A549 (cell line): ENCODE data around the gene OR4E2. TPM values are rescaled to one million over a fixed set of nuclear protein-coding genes. Genes with fewer than 3 reads are reported as not detected.
"Not testable (repeated sequence)": the region's sequence is repeated elsewhere in the genome, so short reads cannot be mapped to it uniquely, and the experiment has no call there.

Source experiments
- ATAC-seq, 2 experiments: fragments of 200-7000 bp in 1 of 2; fragments of >200 bp in 1 of 2; cut with Nextera tagmentation in 1 of 2; cut with Tn5 transposase in 1 of 2; 3 replicates each; pipeline versions ENCODE4 v1.8.0 to v1.9.1; 2018 to 2020; ENCODE audit warnings: mild to moderate bottlenecking in 1 of 2, moderate library complexity in 1 of 2
- CTCF ChIA-PET: fragments of 300-600 bp; sonication (Branson Sonifier 250); formaldehyde crosslinking; extraction: SDS; loops from one replicate; lab custom pipeline; 2021; ENCODE audit warnings: antibody characterized with exemption, inconsistent platforms; lab: Yijun Ruan, JAX
- POLR2A ChIA-PET: fragments of 350-600 bp; formaldehyde crosslinking; extraction: SDS; loops from one replicate; lab custom pipeline; 2021; ENCODE audit warnings: antibody characterized with exemption, inconsistent platforms; lab: Yijun Ruan, JAX
- DNase-seq, 2 experiments: peaks; one replicate each; pipeline versions ENCODE4 v3.0.0 to v3.0.0-alpha.2; 2011 to 2016; ENCODE audit warnings: low read depth in 1 of 2, low spot score in 1 of 2
- FAIRE-seq: peaks from 2 replicates; lab custom pipeline; 2011; peaks lifted over from hg19 to GRCh38; lab: Jason Lieb, UNC
- H3K27ac ChIP-seq, 2 experiments: fragments of >200 bp; sonication (Bioruptor Twin); formaldehyde crosslinking; 3 replicates each; pipeline ENCODE4 v1.5.1; 2016 to 2017
- H3K4me1 ChIP-seq: fragments of >200 bp; sonication (Bioruptor Twin); formaldehyde crosslinking; 3 replicates; pipeline ENCODE4 v1.6.1; 2016
- H3K4me2 ChIP-seq: fragments of >200 bp; sonication (Bioruptor Twin); formaldehyde crosslinking; 3 replicates; pipeline ENCODE4 v1.6.1; 2016
- H3K4me3 ChIP-seq: fragments of >200 bp; sonication (Bioruptor Twin); formaldehyde crosslinking; 3 replicates; pipeline ENCODE4 v1.5.1; 2016
- H3K9me3 ChIP-seq: fragments of >200 bp; sonication (Bioruptor Twin); formaldehyde crosslinking; 3 replicates; pipeline ENCODE4 v1.6.1; 2016
- CEBPB ChIP-seq, 2 experiments: fragments of >200 bp in 1 of 2; sonication (Bioruptor Twin) in 1 of 2; formaldehyde crosslinking in 1 of 2; IDR thresholded peaks; 2 replicates each; pipeline ENCODE4 v1.6.1; 2012 to 2016
- CHD2 ChIP-seq: fragments of 150-350 bp; IDR thresholded peaks from 2 replicates; pipeline ENCODE4 v1.6.1; 2014; ENCODE audit warnings: low read length; ENCODE audit not compliant: partially characterized antibody
- CHD4 ChIP-seq: fragments of 200-600 bp; sonication (generic); IDR thresholded peaks from 2 replicates; pipeline ENCODE4 v1.6.1; 2016; ENCODE audit warnings: antibody characterized with exemption, mild to moderate bottlenecking, borderline replicate concordance
- EHF ChIP-seq: fragments of 250-450 bp; sonication (Bioruptor Pico); IDR thresholded peaks from 2 replicates; pipeline ENCODE4 v1.5.0; 2020; ENCODE audit warnings: mild to moderate bottlenecking
- ELK1 ChIP-seq: fragments of 150-350 bp; IDR thresholded peaks from 2 replicates; pipeline ENCODE4 v1.6.1; 2014; ENCODE audit warnings: low read depth, mild to moderate bottlenecking, low read length
- ESRRA ChIP-seq: fragments of 150-350 bp; IDR thresholded peaks from 2 replicates; pipeline ENCODE4 v1.6.1; 2014; ENCODE audit warnings: mild to moderate bottlenecking, low read length, borderline replicate concordance
- FOSL2 ChIP-seq, 2 experiments: fragments of 450-650 bp in 1 of 2; fragments of >200 bp in 1 of 2; sonication (Bioruptor Twin) in 1 of 2; formaldehyde crosslinking; IDR thresholded peaks; 2 replicates each; pipeline versions ENCODE4 v1.5.0 to v1.6.1; 2016 to 2020; ENCODE audit warnings: mild to moderate bottlenecking in 1 of 2, moderate library complexity in 1 of 2
- GATA3 ChIP-seq: IDR thresholded peaks from 2 replicates; pipeline ENCODE4 v1.6.1; 2012; ENCODE audit warnings: borderline replicate concordance
- HDAC2 ChIP-seq: fragments of 200-600 bp; sonication (generic); IDR thresholded peaks from 2 replicates; pipeline ENCODE4 v1.6.1; 2016
- HEYL ChIP-seq: fragments of 250-450 bp; sonication (Bioruptor Pico); IDR thresholded peaks from 2 replicates; pipeline ENCODE4 v1.8.0; 2021; ENCODE audit warnings: mild to moderate bottlenecking, moderate library complexity
- HOXA7 ChIP-seq: fragments of 250-450 bp; sonication (Bioruptor Pico); IDR thresholded peaks from 2 replicates; pipeline ENCODE4 v1.5.0; 2020; ENCODE audit warnings: mild to moderate bottlenecking, moderate library complexity
- JUN ChIP-seq, 2 experiments: fragments of >200 bp; sonication (Bioruptor Twin); formaldehyde crosslinking; IDR thresholded peaks; 2 replicates in 1 of 2; 3 replicates in 1 of 2; pipeline ENCODE4 v1.6.1; 2016 to 2017
- JUNB ChIP-seq: fragments of >200 bp; sonication (Bioruptor Twin); formaldehyde crosslinking; IDR thresholded peaks from 2 replicates; pipeline ENCODE4 v1.6.1; 2016
- KDM1A ChIP-seq: fragments of 200-600 bp; sonication (generic); IDR thresholded peaks from 2 replicates; pipeline ENCODE4 v1.6.1; 2016; ENCODE audit warnings: low read depth, mild to moderate bottlenecking
- KDM5A ChIP-seq: fragments of 200-600 bp; sonication (generic); IDR thresholded peaks from 2 replicates; pipeline ENCODE4 v1.6.1; 2016; ENCODE audit warnings: antibody characterized with exemption, mild to moderate bottlenecking
- MAFK ChIP-seq: fragments of 450-650 bp; IDR thresholded peaks from 2 replicates; pipeline ENCODE4 v1.6.1; 2014; ENCODE audit not compliant: partially characterized antibody
- MAX ChIP-seq: IDR thresholded peaks from 2 replicates; pipeline ENCODE4 v1.6.1; 2012
- MAZ ChIP-seq: fragments of 150-350 bp; IDR thresholded peaks from 2 replicates; pipeline ENCODE4 v1.6.1; 2014; ENCODE audit warnings: antibody characterized with exemption, low read depth, low read length, borderline replicate concordance
- NR3C1 ChIP-seq: fragments of >200 bp; sonication (Bioruptor Twin); formaldehyde crosslinking; IDR thresholded peaks from 3 replicates; pipeline ENCODE4 v1.6.1; 2017
- POLR2A ChIP-seq: IDR thresholded peaks from 2 replicates; pipeline ENCODE4 v1.6.1; 2012; ENCODE audit warnings: mild to moderate bottlenecking, low read length
- POLR2AphosphoS2 ChIP-seq: conservative IDR thresholded peaks from 2 replicates; pipeline ENCODE4 v1.6.1; 2012; ENCODE audit warnings: low read length, improper control_type of control experiment, inconsistent platforms
- RAD21 ChIP-seq, 2 experiments: fragments of >200 bp in 1 of 2; sonication (Bioruptor Twin) in 1 of 2; formaldehyde crosslinking in 1 of 2; IDR thresholded peaks in 1 of 2; conservative IDR thresholded peaks in 1 of 2; 2 replicates in 1 of 2; 3 replicates in 1 of 2; pipeline ENCODE4 v1.6.1; 2012 to 2018; ENCODE audit warnings: inconsistent platforms in 1 of 2
- RCOR1 ChIP-seq: fragments of 150-350 bp; IDR thresholded peaks from 2 replicates; pipeline ENCODE4 v1.6.1; 2014; ENCODE audit warnings: antibody characterized with exemption, low read length, low read depth
- RFX5 ChIP-seq: fragments of 450-650 bp; IDR thresholded peaks from 2 replicates; pipeline ENCODE4 v1.7.1; 2014; ENCODE audit warnings: antibody characterized with exemption, mild to moderate bottlenecking, moderate library complexity
- RNF2 ChIP-seq: fragments of 200-600 bp; sonication (generic); IDR thresholded peaks from 2 replicates; pipeline ENCODE4 v1.6.1; 2016; ENCODE audit warnings: low read depth, mild to moderate bottlenecking, antibody characterized with exemption, moderate library complexity, borderline replicate concordance
- SMC3 ChIP-seq: fragments of >200 bp; sonication (Bioruptor Twin); formaldehyde crosslinking; IDR thresholded peaks from 3 replicates; pipeline ENCODE4 v1.6.1; 2018; ENCODE audit warnings: inconsistent platforms
- TFCP2L1 ChIP-seq: fragments of 250-450 bp; sonication (Bioruptor Pico); IDR thresholded peaks from 2 replicates; pipeline ENCODE4 v1.5.0; 2021; ENCODE audit warnings: mild to moderate bottlenecking
- TP53 ChIP-seq: fragments of 250-450 bp; sonication (Bioruptor Pico); IDR thresholded peaks from 2 replicates; pipeline ENCODE4 v1.5.0; 2021; ENCODE audit warnings: mild to moderate bottlenecking, moderate library complexity
- WGBS: methylation state at CpG from one replicate; pipeline ENCODE4 v1.1.6; 2017; ENCODE audit errors: missing lambda C conversion rate; 5-methylcytosine and 5-hydroxymethylcytosine counted together
- polyA plus RNA-seq, 4 experiments: library from polyadenylated mRNA; depleted of rRNA in 3 of 4; stranded (reverse); fragments of >200 nt; fragmentation: RNase III in 1 of 4; extraction: RNeasy Plus Mini Kit Qiagen cat#74134 plus additional on column Dnase treatment in 1 of 4; gene quantifications; 2 replicates in 3 of 4; 3 replicates in 1 of 4; pipeline ENCODE4 v1.2.3, GENCODE V29; 2011 to 2017
- TF ChIP-seq, protein P1 (sequence below): fragments of >200 bp; sonication (Bioruptor Twin); formaldehyde crosslinking; IDR thresholded peaks from 3 replicates; pipeline ENCODE4 v1.6.1; 2016

OR4E2 gene
- polyA plus RNA-seq, 2 of the 4 experiments (the other 2 are of a cell fraction) = not detected

- FAIRE-seq (no peak), ATAC-seq (no peak), DNase-seq (no peak)
- no peaks in the 10 kb centered on the region for H3K4me1 ChIP-seq
- H3K27ac ChIP-seq = no peak overlapping the region
- CTCF ChIA-PET = no interaction called here
- no peak overlapping the region for H3K4me2 ChIP-seq
- TF ChIP-seq MAFK = no peak
- TF ChIP-seq TFCP2L1 (CRISPR knock-in tag) = no peak
- no peak for TF ChIP-seq POLR2AphosphoS2
- TF ChIP-seq FOSL2 (IDR thresholded peaks at IDR 0.05) = no peak
- TF ChIP-seq FOSL2 (CRISPR knock-in tag; IDR thresholded peaks at IDR 0.05) = no peak
- TF ChIP-seq HEYL (CRISPR knock-in tag) = no peak
- TF ChIP-seq RFX5 = no peak
- TF ChIP-seq RNF2 = no peak
- TF ChIP-seq JUN (IDR thresholded peaks at IDR 0.05) = no peak
- no peak for TF ChIP-seq MAX
- no peak for TF ChIP-seq JUNB
- TF ChIP-seq RCOR1 = no peak
- TF ChIP-seq CHD2 = no peak
- TF ChIP-seq, all 56 proteins: peak for 0
- POLR2A ChIA-PET = no interaction called here
- Histone ChIP-seq H3K4me3 (no peak overlapping the region), H3K9me3 (0 out of 3 replicates have a peak, but pooled peaks cover 3% of the 10 kb centered on the region)
- 1% methylated on average over 3 of the region's 3 CpGs for WGBS
Observed at GRCh38 chr14:21626491-21627230, 27.0 kb upstream of the OR4E2 start.

DNA sequence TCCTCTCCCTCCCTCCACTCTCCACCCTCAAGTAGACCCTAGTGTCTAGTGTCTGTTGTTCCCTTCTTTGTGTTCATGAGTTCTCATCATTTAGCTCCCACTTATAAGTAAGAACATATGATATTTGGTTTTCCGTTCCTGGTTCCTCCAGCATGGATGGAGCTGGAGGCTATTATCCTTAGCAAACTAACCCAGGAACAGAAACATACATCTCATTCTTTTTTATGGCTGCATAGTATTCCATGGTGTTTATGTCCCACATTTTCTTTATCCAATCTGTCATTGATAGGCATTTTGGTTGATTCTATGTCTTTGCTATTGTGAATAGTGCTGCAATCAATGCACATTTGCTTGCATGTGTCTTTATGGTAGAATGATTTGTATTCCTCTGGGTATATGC is 23.1 kb upstream of the OR4E2 start:
- FAIRE-seq, H3K27ac ChIP-seq, H3K4me3 ChIP-seq, ATAC-seq, H3K4me1 ChIP-seq, POLR2A ChIA-PET, H3K9me3 ChIP-seq, DNase-seq, H3K4me2 ChIP-seq: not testable (repeated sequence)
- CTCF ChIA-PET = interaction anchor here (1.1 to 1.4 kb wide), 2 partner anchors 10 to 13 kb away, joined by 3 read pairs; no protein-coding TSS in a partner anchor
- WGBS = 72% methylated on average over 1 of the region's 1 CpG

- Histone ChIP-seq H3K4me2 (no peak overlapping the region), H3K4me3 (no peak overlapping the region)
- 5% methylated on average over 3 of the region's 3 CpGs for WGBS
Observed at GRCh38 chr14:21631084-21631483, 22.6 kb upstream of the OR4E2 start.

DNA sequence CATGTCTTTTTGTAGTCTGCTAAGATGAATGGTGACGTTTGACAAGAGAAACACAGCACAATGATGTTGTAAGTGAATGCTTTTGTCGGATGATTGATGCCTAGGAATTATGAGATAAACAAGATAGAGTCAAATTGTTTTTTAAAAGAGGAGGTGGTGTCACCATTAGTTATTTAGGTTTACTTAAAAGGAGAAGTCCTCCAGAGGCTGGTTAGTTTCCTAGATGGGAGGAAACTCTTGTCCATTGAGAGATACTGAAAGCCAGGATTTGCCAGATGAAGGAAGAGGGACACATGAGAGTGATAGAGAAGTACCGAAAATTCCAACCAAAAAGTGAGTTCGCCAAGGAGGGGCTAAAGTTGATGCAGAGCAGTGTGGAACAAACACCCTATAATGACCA is 18.8 kb upstream of the OR4E2 start, which contains the start of gene OR10G2:
TSS of gene OR10G2 (minus strand) at position 101 of the 400 bp plus-strand sequence. CDS start at position 3, 98 bp downstream.
- ChIA-PET CTCF (no interaction called here), POLR2A (no interaction called here)
- ATAC-seq = no peak
- Histone ChIP-seq H3K4me2 (no peak within 1 kb of the TSS), H3K9me3 (0 out of 3 replicates have a peak, but pooled peaks cover 3% of the 10 kb centered on the region), H3K27ac (no peak within 1 kb of the TSS), H3K4me1 (no peaks in the 10 kb centered on the region), H3K4me3 (no peak within 1 kb of the TSS)
- DNase-seq = no peak
- no peak for FAIRE-seq
- 13% methylated on average over 4 of the region's 4 CpGs for WGBS
- no peak for TF ChIP-seq POLR2A
- no peak for TF ChIP-seq KDM5A
- no peak for TF ChIP-seq HDAC2
- TF ChIP-seq, protein P1, sequence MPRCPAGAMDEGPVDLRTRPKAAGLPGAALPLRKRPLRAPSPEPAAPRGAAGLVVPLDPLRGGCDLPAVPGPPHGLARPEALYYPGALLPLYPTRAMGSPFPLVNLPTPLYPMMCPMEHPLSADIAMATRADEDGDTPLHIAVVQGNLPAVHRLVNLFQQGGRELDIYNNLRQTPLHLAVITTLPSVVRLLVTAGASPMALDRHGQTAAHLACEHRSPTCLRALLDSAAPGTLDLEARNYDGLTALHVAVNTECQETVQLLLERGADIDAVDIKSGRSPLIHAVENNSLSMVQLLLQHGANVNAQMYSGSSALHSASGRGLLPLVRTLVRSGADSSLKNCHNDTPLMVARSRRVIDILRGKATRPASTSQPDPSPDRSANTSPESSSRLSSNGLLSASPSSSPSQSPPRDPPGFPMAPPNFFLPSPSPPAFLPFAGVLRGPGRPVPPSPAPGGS = no peak
- no peak for TF ChIP-seq CEBPB (IDR thresholded peaks at IDR 0.05)
- no peak for TF ChIP-seq MAX
- TF ChIP-seq GATA3 = no peak
- no peak for TF ChIP-seq MAZ
- no peak for TF ChIP-seq SMC3
- TF ChIP-seq EHF = no peak

More at GRCh38 chr14:21631084-21631483, 22.6 kb upstream of the OR4E2 start:
- H3K9me3 ChIP-seq = 0 out of 3 replicates have a peak, but pooled peaks cover 3% of the 10 kb centered on the region
- FAIRE-seq (no peak), ATAC-seq (no peak), DNase-seq (no peak)
- ChIA-PET CTCF (interaction anchor here (1.1 to 1.4 kb wide), 2 partner anchors 10 to 13 kb away, joined by 3 read pairs; no protein-coding TSS in a partner anchor), POLR2A (no interaction called here)
- TF ChIP-seq ELK1 = no peak
- TF ChIP-seq RAD21 (conservative IDR thresholded peaks at IDR 0.05 in 1 of 2, IDR thresholded peaks at IDR 0.05 in 1 of 2) = no peak
- no peak for TF ChIP-seq ESRRA
- no peak for TF ChIP-seq POLR2A
- no peak for TF ChIP-seq CHD4
- no peak for TF ChIP-seq KDM1A
- no peak for TF ChIP-seq GATA3
- no peak for TF ChIP-seq HOXA7 (CRISPR knock-in tag)
- no peak for TF ChIP-seq TP53
- TF ChIP-seq NR3C1 = no peak
- no peak overlapping the region for H3K27ac ChIP-seq
- no peaks in the 10 kb centered on the region for H3K4me1 ChIP-seq
